IPS-11a (cell line): ENCODE measurements around the gene ZC3H18.

Source experiments
- H3K4me3 ChIP-seq: one replicate; pipeline ENCODE4 v1.5.1; 2013; ENCODE audit warnings: low read depth, low read length, control low read depth

ZC3H18 gene

GRCh38 chr16:88619859-88620815, 49.9 kb downstream of the ZC3H18 start:
- no peak overlapping the region for H3K4me3 ChIP-seq

GRCh38 chr16:88622125-88622524, 51.9 kb downstream of the ZC3H18 start:
- H3K4me3 ChIP-seq: no peak overlapping the region

- no peak overlapping the region for H3K4me3 ChIP-seq
Measured at GRCh38 chr16:88622866-88623265, 52.7 kb downstream of the ZC3H18 start.

- no peak overlapping the region for H3K4me3 ChIP-seq
Measured at GRCh38 chr16:88623858-88624257, 53.7 kb downstream of the ZC3H18 start.

- no peak overlapping the region for H3K4me3 ChIP-seq
Measured at GRCh38 chr16:88624481-88624880, 54.3 kb downstream of the ZC3H18 start.

GRCh38 chr16:88624977-88625576, 54.9 kb downstream of the ZC3H18 start:
- H3K4me3 ChIP-seq: no peak overlapping the region

GRCh38 chr16:88626646-88627045, 56.4 kb downstream of the ZC3H18 start:
- no peak overlapping the region for H3K4me3 ChIP-seq

- H3K4me3 ChIP-seq: no peak overlapping the region
Measured at GRCh38 chr16:88627531-88628411, 57.6 kb downstream of the ZC3H18 start.

GRCh38 chr16:88628512-88628974, 58.3 kb downstream of the ZC3H18 start:
- H3K4me3 ChIP-seq: no peak overlapping the region

GRCh38 chr16:88629835-88630234, 59.6 kb downstream of the ZC3H18 start:
- no peak overlapping the region for H3K4me3 ChIP-seq

GRCh38 chr16:88630433-88630832, 60.2 kb downstream of the ZC3H18 start:
- no peak overlapping the region for H3K4me3 ChIP-seq

- no peak overlapping the region for H3K4me3 ChIP-seq
Measured at GRCh38 chr16:88630941-88631340, 60.7 kb downstream of the ZC3H18 start.

- no peak overlapping the region for H3K4me3 ChIP-seq
Measured at GRCh38 chr16:88631384-88631783, 61.2 kb downstream of the ZC3H18 start.

- H3K4me3 ChIP-seq: no peak overlapping the region
Measured at GRCh38 chr16:88631920-88632586, 61.9 kb downstream of the ZC3H18 start.

- H3K4me3 ChIP-seq: no peak overlapping the region
Measured at GRCh38 chr16:88632587-88632930, 62.4 kb downstream of the ZC3H18 start.

- H3K4me3 ChIP-seq: peak overlapping the region; percentile 53
Measured at GRCh38 chr16:88633684-88634140, 63.5 kb downstream of the ZC3H18 start.

- H3K4me3 ChIP-seq: peak overlapping the region; percentile 53
Measured at GRCh38 chr16:88634141-88634993, 64.2 kb downstream of the ZC3H18 start.

- peak overlapping the region; percentile 53 for H3K4me3 ChIP-seq
Measured at GRCh38 chr16:88634994-88635670, 64.9 kb downstream of the ZC3H18 start.

GRCh38 chr16:88635671-88636319, 65.6 kb downstream of the ZC3H18 start:
- no peak overlapping the region for H3K4me3 ChIP-seq
